ENCODE data around the gene SOCS1.

Gene SOCS1

GRCh38 chr16:11283820-11284248 lies 27.8 kb upstream of the SOCS1 start:
- DNase-seq, result no peak

GRCh38 chr16:11280616-11281522 lies 24.9 kb upstream of the SOCS1 start, which contains the start of gene PRM1:
PRM1 (minus strand) TSS chr16:11281330; CDS start chr16:11281238, 92 bp downstream.
- no peak for DNase-seq

GRCh38 chr16:11278681-11279628 lies 23.0 kb upstream of the SOCS1 start:
- DNase-seq, result no peak

DNA sequence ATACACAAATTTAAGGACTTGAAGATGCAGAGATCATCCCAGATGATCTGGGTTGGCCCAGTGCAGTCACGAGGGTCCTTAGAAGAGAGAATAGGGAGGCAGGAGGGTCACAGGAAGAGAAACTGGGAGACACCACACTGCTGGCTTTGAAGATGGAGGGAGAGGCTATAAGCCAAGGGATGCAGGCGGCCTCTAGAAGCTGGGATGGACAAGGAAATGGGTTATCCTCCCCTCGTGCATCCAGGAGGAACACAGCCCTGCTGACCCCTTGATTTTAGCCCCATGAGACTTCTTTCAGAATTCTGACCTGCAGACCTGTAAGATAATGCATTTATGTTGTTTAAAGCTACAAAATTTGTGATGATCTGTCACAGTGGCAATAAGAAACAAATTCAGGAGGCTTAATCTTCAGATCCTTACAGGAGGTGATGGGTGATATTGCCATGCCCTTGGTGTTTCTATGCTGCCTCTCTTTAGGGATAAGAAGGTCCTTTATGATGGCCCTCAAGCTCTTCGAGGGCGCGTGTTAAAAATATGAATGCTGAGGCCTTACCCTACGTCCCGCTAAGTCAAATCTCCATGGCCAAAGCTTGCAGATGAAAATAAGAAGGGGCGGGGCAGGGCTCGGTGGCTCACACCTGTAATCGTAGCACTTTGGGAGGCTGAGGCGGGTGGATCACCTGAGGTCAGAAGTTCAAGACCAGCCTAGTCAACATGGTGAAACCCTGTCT lies 21.8 kb upstream of the SOCS1 start:
- no peak for DNase-seq

DNA sequence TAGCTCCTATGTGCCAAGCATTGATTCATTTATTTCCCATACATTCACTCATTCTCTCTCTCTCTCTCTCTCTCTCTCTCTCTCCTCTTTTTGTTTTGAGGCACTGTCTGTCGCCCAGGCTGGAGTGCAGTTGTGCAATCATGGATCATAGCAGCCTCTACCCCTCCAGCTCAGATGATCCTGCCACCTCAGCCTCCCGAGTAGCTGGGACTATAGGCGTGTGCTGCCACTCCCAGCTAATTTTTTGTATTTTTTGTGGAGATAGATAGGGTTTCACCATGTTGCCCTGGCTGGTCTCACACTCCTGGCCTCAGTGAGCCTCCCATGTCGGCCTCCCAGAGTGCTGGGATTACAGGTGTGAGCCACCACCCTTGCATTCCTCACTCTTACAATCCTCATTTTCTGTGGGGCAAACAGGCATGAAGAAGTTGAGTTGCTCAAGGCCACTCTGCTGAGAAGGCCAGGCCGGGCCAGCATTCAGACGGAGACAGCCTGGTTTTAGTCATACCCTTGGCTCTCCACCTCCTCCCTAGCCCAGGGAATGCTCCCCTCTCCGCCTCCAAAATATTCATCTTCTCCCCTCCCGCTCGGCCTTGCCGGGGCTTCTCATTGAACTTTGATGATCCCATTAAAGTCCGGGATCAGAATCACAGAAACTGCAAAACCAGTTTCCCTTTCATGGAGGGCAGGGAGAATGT lies 21.0 kb upstream of the SOCS1 start:
- no peak for DNase-seq

DNA sequence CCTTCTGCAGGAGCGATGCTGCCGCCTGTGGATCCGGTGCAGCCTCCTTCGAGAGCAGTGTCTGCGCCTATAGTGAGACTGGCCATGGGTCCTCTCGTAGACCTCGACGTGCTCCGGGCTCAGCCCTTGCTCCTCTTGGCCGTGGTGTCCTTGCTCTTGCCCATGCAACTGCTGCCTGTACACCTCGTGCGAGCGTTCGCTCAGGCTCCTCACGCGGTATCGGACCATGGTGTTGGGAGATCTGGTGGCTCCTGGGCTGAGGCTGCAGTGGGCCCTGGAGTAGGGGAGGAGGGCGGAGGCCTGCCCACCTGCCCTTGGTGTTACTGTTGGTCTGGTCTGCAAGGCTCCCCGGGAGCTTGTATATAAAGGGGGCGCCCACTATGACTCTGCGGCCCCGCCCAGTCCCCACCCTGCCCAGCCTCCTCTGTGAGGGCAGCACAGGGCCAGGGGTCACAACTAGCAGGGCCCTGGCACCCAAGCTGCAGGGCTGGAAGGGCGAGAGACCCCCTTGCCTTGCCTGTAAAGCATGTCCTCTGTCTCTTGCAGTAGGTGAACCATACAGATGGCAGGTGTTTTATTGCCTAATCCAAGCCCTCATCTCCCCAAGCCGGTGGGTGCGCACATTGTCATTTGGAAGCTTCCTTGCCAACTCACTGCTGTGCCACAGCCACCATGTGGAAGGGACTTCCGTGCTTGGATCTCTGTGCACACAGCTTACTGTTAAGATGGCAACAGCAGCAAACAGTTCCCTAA lies 20.3 kb upstream of the SOCS1 start, which contains the start of gene PRM2:
Gene PRM2, minus strand, starts transcription at position 338 of the 753 bp plus-strand sequence. Its CDS starts 110 bp downstream, at position 228.
- no peak for DNase-seq

- DNase-seq, result no peak
Measured at GRCh38 chr16:11274964-11275363, 19.0 kb upstream of the SOCS1 start.

DNA sequence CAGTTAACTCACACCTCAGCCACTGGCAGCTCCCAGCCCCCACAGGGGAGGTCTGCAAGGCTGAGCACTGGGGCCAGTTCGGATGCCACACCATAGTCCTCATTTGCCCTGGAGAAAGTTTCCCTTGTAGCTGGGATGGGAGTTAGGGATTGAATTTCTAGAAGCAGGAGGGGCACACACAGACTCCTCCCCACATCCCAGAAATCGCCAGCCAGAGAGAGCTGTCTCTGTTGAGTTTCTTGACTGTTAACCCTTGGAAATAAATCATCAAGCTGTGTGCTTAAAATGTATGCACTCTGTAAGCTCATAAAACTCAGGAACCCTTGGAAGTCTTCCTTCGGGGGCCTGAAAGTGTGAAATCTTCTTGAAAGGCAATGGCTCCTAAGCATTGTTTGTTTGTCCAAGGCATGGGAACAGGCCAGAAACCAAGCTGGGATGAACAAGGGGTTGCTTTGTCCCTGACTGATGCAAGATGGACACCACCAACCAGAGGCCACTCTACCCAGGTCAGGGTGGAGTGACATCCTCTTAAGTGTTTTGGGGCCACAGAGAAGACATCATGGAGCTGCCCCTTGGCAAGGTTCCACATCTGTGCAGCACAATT lies 17.8 kb upstream of the SOCS1 start:
- no peak for DNase-seq

DNA sequence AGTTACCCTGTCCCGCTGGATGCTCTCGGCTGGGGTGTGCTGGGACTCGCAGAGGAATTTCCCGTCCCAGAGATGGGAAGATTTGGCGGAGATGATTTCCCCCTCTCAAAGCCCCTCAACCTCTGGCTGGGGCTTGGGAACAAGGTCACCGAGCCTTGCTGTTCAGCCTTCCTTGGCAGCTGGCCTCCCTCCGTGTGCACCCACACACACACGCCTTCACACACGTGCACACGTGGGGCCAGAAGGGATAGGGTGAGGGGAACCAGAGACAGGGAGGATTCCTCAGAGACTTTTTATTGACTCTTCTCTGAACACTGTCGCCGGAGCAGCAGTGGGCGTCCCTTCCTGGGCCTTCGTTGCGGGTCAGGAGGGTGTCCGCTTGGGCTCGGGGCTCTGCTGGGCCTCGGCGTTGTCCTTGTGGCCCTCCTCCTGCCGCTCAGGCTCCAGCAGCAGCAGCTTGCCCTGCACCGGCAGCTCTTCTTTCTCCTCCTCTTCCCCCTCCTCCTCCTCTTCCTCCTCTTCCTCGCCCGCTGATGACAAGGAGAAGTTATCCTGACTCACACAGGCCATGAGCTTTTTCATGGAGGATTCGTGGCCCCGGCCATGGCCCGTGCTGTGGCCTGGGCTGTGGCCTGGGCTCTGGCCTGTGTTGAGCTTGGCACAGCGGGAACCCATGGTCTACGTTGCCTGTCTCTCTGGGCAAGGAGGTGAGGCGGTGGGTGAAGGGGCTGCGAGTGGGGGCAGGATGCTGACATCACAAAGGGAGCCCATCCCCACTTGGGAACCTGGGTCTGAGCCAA lies 17.1 kb upstream of the SOCS1 start, which contains the start of gene PRM3:
Gene PRM3, minus strand, starts transcription at position 709 of the 800 bp plus-strand sequence. Its CDS starts 34 bp downstream, at position 675.
- no peak for DNase-seq

GRCh38 chr16:11272484-11272883 lies 16.5 kb upstream of the SOCS1 start:
- no peak for DNase-seq

DNA sequence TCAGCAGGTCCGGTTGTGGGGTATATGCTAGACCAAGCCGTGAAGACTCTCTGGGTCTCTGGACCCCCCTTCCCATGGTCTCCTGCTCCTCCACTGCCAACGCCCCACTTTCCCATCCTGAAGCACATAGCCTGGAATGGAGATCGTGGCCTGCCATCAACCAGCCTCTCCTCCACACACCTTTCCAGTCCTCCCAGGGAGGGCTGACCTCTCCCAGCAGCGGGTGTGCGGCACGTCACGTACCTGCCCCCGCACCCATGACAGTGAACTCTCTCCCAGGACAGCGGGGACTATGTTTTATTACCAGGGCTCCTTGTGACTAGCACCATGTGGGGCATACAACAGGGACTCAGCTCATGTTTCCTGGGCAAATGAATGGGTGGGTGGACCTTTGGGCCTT lies 15.6 kb upstream of the SOCS1 start:
- DNase-seq, result no peak

DNA sequence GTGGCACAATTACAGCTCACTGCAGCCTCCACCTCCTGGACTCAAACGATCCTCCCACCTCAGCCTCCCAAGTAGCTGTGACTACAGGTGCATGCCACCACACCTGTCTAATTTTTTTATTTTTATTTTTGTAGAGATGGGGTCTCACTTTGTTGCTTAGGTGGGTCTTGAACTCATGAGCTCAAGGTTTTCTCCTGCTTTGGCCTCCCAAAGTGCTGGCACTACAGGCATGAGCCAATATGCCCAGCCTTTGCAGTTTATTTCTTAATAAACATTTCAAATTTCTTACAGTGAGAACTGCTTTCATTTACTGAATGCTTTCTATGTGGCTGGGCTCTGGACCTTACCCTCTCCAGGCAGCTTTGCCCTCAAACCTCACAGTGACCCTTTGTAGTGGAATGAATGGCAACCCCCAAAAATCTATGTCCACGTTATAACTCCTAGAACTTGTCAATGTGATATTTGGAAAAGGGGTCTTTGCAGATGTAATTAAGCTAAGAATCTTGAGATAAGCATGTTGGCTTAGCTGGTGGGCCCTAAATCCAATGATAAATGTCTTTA lies 14.7 kb upstream of the SOCS1 start:
- DNase-seq, result no peak

GRCh38 chr16:11268921-11269375 lies 12.9 kb upstream of the SOCS1 start, which contains the start of gene TNP2:
TNP2 (minus strand) TSS chr16:11269325; CDS start chr16:11269262, 63 bp downstream.
- no peak for DNase-seq

- no peak for DNase-seq
Measured at GRCh38 chr16:11265124-11265523, 9.1 kb upstream of the SOCS1 start.

DNA sequence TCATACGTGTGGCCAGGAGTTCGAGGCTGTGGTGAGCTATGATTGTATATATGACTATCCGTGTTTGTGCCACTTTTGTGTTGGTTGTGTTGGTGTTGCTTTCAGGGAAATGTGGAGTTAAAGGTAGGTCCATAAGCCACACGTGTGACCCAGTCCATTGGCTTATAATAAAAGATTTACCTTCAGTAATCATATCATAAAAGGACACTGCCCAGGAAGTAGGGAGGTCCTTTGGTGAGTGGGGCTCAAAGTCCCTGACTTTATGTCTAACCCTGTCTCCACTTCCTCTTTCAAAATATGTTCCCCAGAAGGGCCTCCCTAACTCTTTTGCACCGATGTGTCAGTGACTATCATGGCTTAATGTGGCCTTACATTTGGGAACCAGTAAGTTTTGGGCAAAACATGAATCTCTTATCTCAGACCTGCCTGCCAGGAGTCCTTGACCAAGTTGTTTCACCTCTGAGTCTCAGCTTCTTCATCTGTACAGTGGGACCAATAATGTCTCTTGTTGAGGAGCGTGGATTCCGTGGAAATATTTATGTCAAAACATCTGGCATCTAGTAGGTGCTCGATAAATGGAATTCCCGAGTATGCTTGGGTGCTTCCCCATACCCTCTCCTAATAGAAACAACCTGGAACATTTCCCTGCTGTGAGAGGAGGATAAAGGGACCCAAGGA lies 8.3 kb upstream of the SOCS1 start:
- no peak for DNase-seq

DNA sequence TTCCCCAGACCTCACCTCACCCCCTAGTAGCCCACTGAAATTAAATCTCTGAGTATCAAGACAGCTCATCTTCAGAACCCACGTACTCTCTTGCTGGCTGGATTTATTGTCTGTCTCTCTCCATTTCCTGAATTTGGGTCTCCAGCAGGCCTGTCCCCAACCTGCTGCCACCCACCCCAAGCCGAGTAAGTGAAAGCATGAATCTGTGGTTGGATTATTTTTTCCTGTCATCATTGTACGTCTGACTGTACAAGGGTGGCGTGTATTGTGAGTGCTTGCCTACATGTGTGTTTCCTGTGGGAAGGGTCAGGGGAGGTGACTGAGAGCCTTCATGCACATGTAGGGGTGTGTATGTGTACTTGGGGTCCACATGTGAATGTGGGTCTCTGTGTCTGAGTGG lies 7.7 kb upstream of the SOCS1 start:
- DNase-seq, result no peak

- DNase-seq, result no peak
Measured at GRCh38 chr16:11262915-11263314, 6.9 kb upstream of the SOCS1 start.

DNA sequence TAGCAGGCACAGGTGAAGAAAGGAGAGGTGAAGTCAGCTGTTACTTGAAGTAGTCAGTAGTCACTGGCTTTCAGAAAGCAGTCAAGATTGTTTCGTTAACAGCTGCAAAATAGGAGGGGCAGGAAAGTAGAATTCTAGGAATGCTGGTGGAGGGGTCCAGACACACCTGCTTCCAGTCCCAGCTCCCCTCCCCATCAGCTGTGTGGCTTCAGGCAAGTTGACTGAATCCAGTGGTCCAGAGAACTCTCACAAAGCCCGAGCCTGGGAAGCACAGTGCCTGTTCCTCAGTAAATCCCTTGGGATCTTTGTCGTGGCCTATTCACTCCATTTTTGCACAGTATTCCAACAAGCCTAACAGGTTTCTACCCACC lies 4.6 kb upstream of the SOCS1 start:
- DNase-seq, result no peak

All from NCI-H82 (cell line).